Stimulated activated CD8-positive, alpha-beta memory T cell treated with anti-CD3 and anti-CD28 coated beads, Interleukin-7, amount 100 ng/mL, for 4 hours (primary cell): ENCODE results near the gene C3.
A peak's percentile ranks its signal among the peaks of the same experiment; 100 is the strongest.

Source experiments
- DNase-seq, 2 donors: peaks; one replicate each; pipeline ENCODE4 v3.0.0-alpha.2; 2020; ENCODE audit warnings: low read depth in 2 of 2

C3 gene

DNA sequence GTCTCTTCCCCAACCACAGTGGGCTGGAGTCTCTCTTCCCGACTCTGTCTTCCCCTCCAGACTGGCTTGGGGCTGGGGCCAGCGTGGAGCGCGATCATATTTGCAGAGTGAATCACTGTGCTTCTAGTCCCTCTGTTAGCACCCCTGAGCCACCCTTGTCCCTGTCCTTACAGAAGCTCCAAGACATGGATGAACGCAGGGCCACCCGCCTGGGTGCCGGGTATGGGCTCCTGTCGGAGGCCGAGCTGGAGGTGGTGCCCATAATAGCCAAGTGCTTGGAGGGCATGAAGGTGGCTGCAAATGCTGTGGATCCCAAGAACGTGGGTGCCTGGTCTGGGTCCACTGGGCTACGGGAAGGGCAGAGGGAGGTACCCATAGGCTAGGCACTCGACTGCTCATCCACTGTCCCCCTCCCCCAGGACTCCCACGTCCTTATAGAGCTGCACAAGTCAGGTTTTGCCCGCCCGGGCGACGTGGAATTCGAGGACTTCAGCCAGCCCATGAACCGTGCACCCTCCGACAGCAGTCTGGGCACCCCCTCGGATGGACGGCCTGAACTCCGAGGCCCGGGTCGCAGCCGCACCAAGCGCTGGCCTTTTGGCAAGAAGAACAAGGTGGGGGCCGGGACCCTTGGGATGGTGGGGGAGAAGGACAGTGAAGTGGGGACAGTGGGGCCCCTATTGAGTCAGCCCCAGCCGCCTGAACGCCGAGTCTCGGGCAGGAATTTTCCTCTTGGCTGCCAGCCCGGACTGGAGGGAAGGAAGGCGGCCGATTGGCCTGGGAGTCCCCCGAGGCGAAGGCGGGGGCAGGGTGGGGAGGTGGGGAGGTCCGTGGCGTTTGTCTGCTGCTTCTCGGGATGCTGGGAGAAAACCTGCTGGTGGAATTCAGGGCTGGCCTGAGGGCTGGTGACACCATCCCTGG is 24.2 kb upstream of the C3 start:
- no peak for DNase-seq

DNA sequence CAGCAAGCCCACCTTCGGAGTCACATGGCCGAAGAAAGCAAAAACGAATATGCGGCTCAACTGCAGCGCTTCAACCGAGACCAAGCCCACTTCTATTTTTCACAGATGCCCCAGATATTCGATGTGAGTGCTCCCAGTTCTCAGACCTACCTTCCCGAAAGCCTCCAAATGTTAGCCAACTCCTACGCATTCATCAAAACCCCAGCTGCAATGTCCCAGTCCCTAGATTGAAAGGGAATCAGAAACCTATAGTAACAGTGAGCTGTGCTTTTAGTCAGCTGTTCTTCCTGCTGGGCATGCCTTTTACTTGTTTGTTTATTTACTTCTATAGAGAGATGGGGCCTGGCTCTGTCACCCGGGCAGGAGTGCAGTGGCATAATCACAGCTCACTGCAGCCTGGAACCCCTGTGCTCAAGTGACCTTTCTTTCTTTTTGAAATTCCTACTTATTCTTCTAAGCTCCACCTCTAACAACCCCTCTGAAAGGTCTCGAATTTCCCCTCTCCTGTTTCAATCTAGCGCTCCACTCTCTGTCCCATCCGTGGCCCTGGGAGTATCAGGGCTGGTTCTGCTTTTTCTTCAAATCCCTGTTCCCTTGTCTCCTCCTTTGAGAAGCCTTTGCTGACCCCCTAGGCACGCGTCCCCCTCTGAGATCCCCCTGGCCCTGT is 23.4 kb upstream of the C3 start:
- no peak for DNase-seq

DNA sequence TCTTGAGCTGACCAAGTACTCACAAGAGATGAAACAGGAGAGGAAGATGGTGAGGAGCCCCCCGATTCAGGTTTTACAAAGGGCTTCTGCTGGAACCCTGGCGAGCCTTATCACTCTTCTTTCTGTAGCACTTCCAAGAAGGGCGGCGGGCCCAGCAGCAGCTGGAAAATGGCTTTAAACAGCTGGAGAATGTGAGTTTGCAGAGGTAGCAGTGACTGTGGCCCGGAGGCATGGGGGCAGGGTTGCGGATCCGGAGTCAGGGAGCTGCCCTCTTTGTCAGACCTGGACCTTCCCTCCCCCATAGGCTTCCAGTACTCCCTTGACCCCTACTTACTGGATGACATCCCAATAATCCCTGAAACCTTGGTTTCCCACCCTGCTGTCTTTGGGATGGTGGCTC is 22.6 kb upstream of the C3 start:
- no peak for DNase-seq

DNA sequence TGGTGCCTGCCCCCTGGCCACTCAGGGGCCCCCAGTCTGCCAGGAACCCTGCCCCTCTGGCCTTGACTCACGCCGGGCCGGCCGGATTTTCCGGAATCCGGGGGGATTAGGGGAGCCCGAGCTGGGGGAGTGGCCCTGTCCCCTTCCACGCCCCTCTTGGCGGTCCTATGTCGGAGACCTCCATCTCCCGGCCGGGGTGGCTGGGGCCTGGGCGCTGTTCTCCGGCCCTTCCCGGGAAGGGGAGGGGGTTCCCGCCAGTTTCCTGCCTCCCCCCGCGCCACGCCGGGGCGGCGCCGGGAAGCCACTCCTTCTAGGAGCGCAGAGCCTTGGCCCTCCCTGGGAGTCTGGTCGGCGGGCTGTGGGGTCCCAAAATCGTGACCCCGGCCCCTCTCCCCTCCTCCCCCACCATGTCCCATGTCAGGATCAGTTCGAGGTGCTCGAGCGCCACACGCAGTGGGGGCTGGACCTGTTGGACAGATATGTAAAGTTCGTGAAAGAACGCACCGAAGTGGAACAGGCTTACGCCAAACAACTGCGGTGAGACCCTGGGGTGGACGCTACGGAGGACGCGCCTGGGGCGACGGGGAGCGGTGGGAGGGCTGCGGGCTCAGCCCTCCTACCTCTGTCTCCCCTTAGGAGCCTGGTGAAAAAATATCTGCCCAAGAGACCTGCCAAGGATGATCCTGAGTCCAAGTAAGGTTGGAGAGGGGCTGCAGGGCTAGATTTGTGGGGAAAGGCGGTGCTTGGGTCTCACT is 20.3 kb upstream of the C3 start:
- no peak for DNase-seq

DNA sequence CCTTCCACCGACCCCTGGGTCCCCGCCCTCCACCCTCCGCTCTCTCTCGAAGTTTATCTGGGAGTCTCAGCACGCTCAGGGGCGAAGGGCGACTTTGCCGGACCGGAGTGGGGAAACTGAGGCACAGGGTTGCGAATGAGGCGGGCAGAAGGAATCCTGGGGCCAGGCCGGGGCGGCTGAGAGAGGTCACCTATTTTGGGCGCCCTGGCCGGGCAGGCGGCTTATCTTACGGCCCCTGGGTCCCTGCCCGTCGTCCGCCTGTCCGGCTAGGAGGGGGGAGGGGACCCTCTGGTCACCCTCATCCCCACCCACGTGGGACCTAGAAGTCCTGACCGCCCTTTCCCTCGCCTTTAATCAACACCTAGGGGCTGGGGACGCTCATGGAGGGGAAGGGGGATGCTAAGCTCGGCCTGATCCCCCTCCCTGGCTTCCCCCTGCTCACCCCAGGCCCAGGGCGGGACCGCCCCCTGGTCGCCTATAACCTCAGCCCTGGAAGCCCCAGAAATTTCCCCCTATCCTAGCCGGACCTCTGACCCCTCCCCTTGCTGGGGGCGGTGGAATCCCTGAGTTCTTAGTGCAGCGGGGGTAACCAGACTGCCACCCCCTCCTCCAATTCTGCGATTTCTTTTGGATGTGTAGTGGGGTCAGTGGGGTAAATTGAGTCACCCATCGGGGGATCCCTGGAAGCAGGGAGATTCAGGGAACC is 19.6 kb upstream of the C3 start:
- no peak for DNase-seq

DNA sequence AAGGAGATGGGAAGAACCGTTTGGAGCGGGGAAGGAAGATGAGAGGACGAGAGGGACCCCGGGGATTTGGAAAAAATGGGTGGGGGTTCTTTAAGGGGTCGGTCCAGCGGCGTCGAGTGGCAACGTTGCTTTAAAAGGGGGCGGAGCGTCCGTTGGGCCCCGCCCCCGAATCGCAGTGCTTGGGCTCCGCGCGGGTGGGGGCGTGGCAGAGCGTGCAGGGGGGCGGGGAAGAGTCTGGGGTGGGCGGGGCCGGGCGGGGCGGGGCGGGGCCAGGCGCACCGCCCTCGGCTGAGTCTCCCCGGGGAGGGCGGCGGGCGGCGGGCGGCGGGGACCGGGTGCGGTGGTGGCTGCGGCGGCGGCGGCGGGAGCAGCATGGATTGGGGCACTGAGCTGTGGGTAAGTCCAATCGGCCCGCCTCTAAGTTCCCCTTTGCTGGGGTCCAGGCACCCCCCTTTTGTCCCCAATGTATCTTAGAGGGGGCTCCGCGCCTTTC is 19.0 kb upstream of the C3 start, which contains the start of gene TRIP10:
Gene TRIP10, plus strand, starts transcription at position 291 of the 493 bp plus-strand sequence. Its CDS starts 82 bp downstream, at position 373.
- DNase-seq: peak; percentile 53 to 75

DNA sequence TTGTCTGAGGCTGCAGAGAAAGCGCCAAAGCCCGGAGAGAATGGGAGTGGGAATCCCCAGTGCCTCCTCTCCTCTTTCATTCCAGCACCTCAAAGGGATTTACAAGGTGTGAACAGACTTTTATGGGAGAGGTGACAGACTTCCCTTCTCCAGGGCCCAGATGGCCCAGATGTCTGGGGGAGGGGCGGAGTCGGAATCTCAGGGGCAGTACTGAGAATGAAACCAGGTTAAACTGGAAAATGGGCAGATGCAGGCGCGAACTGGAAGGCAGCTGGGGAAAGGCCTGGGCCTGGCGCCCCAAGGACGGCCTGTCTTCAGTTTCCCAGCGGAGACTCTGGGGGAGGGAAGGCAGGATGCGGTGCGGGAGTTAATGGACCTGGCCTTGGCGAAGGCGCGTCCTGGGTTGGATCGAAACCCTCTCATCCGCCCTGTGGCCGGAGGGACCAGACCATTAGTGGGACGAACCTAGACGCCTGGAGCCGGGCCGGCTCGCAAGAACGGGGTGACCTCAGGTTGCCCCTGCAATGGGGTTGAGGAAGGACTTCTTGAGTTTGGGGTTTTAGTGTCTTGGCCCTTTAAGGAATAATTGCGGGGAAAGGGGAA is 18.4 kb upstream of the C3 start:
- no peak for DNase-seq

DNA sequence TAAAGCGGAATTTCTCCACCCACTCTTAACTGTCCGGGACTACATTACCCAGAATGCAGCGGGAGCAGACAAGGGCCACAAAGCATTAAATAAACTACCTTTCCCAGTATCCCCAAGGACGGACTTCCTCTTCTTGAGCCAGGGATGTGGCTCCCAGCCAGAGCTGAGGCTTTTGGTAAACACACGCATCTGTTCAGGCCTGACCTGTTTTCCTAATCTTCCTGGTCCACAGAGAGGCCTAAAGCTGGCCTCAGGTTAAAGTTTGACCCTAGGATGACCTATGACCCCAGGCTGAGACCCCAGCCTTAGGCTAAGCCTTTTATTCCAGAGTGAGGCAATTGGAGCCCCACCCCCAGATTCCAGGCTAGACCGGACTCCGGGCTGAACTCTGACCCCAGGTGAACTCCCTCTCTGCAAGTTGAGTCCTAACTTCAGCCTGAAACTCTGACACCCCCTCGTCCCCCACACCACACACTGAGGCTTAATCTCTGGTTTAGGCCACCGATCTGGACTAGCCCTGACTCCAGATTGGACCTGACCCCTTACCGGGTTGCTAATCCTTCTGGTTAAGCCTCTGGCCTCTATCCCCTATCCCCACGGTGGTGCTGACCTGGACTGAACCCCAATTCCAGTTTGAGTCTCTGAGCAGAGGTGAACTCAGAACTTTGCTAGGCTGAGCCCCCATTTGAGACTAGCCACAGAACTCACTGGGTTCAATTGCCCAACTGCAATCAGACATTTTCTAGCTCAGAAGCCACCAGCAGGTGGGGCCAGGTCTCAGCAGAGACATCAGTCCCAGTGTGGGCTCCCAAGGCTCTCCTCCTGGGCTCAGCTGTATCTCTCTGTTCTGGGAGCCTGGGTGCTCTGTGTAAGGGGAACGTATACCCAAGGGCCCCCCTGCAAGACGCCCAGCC is 17.7 kb upstream of the C3 start:
- peak; percentile 65 to 67 for DNase-seq

DNA sequence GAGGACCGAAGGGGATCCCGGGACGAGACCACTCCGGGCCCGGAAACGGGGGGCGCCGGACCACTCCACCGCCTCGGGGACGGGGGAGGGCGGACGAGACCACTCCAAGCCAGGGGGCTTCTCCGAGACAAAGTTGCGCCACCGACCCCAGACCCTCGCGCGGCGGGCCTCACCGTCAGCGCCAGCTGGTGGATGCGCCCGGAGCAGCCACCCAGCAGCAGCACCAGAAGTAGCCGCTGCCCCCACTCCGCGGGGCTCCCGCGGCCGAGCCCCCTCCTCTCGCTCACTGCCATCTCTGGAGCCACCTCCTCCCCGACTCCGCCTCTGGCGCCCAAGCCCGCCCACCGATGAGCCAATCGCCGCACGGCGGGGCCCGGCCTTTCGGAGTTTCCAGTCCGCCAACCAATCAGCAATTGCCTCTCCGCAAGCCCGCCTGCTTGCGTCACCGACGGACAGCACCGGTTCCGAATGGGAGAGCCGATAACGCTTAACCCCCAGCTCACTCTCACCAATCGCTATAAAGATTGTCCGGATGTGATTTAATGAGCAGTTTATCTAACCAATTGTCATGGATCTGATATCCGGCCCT is 16.9 kb upstream of the C3 start, which contains the start of gene GPR108:
Gene GPR108, minus strand, starts transcription at position 297 of the 589 bp plus-strand sequence. Its CDS starts 4 bp downstream, at position 293.
- DNase-seq: peak; percentile 99

DNA sequence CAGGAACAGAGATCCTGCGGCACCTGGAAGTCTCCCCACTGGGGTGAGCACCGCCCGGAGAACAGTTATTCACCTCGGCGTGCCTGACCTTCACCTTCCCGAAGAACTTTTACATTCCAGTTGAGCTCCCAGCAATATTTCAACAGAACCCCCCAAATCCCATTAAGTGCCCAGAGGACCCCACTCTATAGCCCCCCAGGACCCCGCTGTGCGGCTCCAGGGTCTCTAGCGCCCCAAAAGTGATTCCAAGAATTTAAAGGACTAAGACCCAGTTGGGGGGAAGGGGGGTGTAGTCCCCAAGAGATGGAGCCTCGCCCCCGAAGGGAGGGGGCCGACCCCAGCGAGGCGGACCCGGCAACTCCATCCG is 16.4 kb upstream of the C3 start:
- no peak for DNase-seq

DNA sequence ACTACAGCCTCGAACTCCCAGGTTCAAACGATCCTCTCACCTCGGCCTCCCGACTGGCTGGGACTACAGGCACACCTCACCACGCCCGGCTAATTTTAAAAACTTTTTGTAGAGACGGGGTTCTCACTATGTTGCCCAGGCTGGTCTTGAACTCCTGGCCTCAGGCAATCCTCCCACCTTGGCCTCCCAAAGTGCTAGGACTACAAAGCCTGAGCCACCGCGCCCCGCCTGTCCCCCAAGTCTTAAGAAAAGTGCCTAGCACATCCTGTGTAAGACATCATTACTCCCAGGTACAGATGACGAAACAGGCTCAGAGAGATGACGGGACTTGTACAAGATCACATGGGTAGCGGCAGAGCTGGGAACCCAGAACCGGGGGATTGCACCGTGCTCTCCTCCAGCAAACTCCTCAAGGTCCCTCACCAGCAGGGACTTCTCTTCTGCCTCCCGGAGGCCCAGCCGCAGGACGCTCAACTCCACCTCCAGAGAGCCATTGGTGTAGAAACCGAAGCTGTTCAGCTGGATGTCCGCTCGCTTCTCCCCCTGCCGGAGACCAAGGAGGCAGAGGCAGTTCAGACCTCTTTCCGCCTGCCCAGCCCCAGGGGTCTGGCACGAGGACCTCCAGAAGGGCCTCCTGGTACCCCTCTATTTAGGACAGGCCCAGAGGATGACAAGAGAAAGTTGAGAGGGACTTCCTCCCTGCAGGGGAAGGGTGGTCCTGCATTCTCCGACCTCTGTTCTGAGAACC is 15.9 kb upstream of the C3 start:
- DNase-seq: peak; percentile 57 to 63

DNA sequence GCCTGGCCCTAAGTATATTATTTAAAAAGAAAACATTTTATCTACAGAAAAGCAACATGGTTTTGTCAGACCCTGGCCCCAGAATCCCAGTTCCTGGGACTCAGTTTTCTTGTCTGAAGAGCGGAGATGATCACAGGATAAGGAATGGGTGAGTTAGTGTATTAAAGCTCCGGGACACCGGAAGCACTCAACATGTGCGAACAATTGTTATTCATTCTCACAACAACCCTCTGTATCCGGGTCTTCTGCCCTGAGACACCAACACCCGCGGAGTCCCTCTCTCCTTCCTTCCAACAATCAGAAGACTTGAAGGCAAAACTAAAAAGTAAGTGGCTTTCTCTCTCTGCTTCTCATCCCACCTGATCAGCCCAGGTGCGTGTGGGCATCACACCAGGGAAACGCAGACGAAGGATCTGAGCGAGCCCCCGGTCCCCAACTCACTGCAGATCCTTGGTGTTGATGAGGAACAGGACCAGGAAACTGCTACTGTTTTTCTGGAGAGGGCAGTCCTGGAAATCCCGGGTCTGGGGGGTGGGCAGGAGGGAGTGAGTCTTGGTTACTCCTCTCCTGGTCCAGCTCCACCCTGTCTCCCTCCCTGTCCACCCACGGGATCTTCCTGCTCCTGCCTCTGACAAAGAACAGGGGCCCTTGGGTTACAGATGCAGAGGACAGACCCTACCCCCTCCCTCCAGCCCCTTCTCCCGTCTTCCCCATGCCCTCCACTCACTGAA is 14.9 kb upstream of the C3 start:
- DNase-seq: no peak

DNA sequence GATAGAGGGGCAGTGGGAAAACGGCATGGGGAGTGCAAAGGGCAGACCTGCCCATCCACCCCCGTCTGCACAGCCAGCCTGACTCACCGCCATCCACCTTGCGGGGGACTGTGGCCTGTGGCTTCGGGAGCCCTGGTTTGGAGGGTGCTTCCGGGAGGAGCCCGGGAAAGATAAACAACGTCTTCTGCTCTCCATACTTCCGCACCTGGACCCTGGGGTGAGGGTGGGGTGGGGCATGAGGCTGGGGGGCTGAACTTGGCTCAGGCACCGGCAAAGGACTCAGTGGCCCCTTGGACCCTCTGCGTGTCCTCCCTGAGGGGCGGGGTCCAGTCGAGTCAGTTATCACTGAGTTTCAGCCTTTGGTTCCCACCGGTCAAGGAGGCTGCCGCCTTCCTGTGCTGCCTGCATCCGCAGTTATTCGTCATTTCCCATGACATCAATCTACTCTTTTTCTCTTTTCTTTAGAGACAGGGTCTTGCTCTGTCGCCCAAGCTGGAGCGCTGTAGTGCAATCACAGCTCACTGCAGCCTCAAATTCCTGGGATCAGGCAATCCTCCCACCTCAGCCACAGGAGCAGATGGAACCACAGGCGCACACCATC is 13.7 kb upstream of the C3 start:
- DNase-seq: no peak

DNA sequence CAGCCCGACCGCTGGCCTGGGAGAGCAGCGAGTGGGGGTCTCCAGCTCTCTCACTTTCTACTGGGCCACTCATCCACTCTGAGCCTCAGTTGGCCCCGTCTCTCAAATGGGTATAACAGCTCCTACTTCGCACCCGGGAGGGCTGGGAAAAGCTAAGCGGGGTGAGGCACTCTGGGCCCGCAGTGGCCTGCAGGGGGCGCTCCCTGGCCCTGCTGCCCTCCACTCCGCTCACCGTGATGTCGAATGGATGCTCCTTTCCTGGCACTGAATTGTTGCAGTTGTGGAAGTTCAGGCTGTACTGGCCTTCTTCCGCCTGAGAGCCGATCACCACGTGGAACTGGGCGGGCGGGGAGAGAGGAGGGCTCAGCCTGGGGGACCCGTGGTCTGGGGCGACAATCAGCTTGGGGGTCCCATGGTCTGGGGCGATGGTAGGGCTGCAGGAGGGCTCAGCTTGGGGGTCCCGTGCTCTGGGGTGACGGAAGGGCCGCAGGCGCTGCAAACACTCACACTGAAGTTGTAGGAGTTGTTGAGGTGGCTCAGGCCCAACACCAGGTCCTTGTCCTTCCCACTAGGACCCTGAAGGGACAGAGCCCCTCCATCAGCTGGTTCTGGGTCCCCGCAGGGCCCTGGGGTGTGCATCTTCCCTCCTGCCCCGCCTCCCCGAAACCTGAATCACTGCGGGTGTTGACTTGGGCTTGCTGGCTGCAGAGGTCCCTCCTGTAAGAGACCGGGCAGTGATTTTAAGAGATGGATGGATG is 13.1 kb upstream of the C3 start:
- DNase-seq: no peak

DNA sequence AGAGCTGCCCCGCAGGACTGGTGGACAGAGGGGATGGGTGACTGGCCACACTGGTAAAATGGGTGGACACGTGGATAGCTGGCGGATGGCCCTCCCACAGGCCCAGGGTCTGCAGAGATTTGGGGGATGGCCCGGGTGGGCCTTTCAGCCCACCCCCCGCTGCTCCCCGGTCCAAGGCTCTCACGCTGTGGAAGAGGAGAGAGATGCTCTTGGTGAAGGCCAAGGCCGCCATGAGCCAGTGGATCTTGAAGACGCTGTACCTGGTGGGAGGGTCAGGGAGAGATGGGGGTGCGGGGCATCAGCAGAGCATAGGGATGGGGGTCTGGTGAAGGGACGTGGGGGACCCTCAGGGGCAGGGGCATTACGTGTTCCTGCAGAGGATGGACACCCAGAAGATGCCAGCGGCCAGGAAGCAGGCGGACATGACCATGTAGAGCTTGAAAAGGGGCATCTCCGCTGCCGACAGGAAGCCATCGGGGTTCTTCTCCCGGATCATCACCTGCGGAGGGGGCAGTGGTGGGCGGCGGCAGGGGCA is 12.4 kb upstream of the C3 start:
- DNase-seq: no peak

DNA sequence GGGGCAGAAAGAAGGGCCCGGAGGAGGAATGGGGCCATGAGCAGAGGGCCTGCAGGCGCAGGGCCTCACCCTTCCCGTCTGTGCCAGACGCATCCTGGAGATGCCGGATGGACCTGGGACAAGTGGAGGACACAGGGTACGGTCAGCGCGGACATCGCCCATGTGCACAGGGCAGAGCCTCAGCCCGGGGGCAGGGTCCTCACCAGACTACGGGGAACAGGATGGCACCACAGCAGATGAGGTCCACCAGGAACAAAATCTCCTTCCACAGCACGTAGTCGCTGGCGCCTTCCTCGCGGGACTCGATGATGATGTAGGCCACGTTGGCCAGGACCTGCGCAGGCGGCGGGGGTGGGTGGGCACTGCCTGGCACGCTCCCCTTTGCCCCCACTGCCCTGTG is 11.4 kb upstream of the C3 start:
- DNase-seq: no peak
